GM18511 (cell line): Measurements from ENCODE around the gene AKAP7.
"Not testable (repeated sequence)": the region's sequence is repeated elsewhere in the genome, so short reads cannot be mapped to it uniquely, and the experiment has no call there.

Source experiments
- ATAC-seq: cut with Tn5 transposase; IDR thresholded peaks from one replicate; pipeline ENCODE4 v1.9.1; 2021; ENCODE audit warnings: mild to moderate bottlenecking, moderate library complexity; ENCODE audit not compliant: unreplicated experiment

AKAP7 gene

DNA sequence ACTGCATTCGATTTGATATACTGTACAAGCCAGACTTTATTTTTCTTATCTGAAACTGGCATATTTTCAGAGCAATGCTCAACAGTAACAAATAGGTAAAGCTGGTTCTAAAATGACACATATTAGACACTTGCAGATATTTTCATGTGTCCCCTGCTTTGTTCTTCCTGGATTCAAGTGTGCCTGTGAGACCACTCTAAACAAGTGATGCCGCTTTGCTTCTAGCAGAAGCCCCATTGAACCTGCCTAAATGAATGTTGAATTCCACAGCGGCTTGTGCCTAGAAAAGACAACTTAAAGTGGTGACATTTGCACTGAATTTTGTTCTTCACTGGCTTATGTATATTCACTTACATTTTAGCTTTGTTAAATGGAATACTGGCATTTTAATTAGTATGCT, 115.7 kb downstream of the AKAP7 start:
- ATAC-seq, result no peak

DNA sequence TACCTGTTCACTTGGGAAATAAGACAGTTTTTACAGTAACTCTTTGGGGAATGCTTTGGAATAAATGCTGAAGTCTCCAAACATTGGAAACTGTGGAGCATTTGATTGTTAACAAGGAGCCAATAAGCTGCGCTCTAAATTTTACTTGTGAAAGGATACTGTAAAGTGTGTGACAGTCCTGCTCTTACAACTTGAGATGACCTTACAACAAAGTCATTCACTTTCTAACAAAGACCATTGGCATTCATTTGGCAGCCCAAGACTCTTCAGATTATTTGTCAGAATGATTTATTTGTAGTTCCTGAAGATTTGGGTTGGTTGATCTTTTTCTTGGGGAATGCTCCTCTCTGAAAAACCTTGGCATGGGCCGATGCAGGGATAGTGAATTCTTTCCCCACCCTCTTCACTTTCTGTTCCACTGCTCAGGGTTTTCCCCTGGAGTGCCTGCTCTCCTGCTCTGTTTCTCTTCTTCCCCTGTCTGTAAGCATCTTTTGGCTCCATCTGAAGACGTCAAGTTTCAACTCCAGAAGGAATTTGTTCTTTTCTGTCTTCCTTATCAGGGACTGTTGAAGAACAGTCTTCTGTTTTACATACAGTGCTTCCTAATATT, 116.4 kb downstream of the AKAP7 start:
- no peak for ATAC-seq

- ATAC-seq, result no peak
Measured at GRCh38 chr6:131255434-131255833, 120.2 kb downstream of the AKAP7 start.

DNA sequence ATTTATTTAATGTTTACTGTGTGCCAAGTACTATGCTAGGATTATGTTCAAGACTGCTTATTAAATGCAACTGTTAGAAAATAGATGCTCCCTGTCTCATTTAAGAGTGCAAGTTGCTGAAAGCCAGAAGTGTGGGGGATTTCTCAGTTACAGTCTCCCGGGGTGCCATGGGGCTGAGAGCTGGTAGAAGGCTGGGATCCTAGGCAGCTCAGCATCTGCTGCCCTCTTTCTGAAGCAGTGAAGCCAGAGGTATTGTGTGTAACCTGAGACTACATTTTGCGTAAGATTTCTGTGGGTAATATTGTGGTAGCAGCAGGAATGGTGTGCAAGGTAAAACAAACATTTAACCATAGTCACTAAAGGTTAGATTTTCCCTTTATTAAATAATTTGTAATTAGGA, 120.6 kb downstream of the AKAP7 start:
- ATAC-seq, result no peak

- no peak for ATAC-seq
Measured at GRCh38 chr6:131257104-131257503, 121.8 kb downstream of the AKAP7 start.

DNA sequence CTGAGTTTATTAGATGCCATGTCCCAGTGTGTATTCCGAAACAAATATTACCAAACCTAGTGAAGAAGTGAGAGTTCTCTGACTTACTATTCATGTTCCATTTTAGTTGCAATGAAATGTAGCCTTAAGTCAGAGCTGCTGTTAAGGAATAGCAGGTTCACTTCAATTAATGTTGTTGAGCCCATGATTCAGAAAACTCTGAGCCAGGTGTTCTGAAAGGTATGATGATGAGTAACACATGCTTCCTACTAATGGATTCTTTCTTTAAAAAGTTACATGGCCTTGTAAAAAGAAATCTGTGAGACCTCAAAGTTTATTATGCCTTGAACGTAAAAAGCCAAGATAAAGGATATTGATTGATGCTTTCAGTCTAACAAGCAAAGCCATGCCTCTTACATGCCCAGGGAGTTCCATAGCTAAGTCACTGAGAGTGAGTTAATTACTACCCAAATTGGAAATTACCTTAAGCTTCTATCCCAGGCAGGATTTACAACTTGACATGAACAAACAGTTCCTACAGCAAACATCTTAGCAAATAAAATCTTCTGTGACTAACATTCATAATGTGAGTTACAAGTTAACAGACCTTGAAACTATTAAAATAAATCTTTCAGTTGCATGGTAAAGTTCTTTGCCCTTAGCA, 122.9 kb downstream of the AKAP7 start:
- no peak for ATAC-seq

DNA sequence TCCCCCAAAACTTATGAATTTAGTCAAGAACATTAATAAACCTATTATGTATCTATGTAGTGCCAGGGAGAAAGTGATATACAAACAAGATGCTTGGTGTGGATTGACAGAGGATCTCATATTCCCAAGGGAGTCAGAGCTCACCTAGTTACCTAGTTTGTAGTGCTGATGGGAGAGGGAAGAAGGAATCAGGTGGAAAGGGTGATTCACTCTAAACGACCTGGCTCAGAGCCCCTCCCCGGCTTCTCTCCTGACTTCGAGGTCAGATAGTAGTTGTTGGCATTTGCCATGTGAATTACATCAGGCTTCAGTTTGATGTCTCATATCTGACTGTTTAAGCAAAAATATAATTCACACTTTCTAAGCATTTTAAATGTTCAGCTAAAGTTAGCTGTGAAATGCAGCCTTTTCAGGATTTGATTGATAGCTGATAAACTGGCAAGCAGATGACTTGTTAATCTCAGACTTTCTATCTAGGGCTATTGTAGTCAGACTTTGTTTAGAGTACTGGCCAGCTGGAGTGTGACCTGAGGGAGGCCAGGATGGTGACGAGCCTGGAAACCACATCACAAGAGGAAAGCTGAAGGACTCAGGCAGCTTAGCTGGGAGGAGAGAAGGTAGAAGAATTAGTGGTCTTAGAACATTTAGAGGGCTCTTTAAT, 123.7 kb downstream of the AKAP7 start:
- no peak for ATAC-seq

GRCh38 chr6:131260960-131261359, 125.7 kb downstream of the AKAP7 start:
- not testable (repeated sequence) for ATAC-seq

GRCh38 chr6:131262060-131262459, 126.8 kb downstream of the AKAP7 start:
- no peak for ATAC-seq

DNA sequence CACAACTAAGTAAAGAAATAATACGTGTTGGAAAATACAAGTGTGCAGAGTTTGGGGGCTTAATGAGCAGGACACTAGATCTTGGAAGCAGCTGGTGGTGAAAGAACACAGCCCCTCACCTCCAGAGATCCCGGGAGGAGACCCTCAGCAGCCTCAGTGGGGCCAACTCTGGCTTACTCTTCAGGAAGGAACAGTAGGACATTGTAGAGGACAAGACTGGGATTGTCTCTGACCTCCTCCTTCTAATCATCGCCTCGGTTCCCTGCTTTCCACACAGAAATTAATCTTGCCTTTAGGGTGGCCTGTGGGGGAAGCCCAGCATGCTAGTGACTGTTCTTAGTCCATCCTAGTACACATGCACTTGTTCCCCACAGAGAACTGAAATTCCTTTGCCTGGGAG, 130.7 kb downstream of the AKAP7 start:
- ATAC-seq, result no peak

DNA sequence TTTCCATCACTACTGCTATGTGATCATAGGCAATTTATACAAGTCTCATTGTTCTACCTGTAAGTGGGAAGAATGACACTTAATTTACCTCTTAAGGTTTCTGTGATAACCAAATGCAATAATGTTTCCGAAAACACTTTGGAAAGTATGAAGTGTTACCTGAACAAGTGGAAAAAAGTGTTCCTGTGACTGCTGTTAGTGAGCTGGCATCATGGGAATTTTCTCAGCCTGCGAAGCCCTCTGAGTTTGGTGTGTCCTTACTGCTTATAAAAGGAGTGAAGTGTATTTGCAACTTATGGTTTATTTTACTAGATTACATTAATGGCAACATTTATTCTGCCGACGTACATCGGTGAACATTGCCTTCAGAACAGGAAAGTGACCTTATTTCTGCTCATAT, 133.0 kb downstream of the AKAP7 start:
- ATAC-seq, result no peak

DNA sequence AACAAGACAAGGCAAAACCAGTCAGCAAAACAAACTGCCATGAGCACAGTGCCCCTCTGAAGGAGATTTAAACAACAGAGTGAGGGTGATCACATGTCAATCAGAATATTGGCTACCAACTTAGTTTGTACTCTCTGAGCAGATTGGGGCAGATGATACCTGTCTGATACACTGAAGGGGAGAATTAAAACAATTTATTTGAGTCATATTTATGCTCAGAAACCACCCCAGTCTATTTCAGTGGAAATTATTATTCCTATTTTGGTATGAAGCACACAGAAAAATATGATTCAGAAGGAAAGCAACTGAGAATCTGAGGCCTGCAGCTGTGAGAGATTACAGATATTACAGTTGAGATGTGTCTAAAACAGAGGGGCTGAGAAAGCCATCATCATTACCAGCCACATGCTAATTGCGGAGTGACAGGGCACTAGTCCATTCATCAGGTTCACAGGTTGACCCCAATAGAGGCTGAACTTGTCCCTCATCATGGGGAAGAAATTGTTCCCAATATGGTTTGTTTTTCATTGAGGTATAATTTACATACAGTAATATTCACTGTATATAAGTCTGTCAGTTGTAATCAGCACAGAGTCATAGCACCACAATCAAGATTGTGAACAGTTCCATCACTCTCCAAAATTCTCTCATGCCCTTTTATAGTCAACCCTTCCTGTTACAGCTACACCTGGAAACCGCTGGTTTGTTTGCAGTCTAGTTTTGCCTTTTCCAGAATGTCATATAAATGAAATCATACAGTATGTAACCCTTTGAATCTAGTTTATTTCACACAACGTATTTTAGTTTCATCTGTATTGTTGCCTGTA, 134.5 kb downstream of the AKAP7 start:
- no peak for ATAC-seq

DNA sequence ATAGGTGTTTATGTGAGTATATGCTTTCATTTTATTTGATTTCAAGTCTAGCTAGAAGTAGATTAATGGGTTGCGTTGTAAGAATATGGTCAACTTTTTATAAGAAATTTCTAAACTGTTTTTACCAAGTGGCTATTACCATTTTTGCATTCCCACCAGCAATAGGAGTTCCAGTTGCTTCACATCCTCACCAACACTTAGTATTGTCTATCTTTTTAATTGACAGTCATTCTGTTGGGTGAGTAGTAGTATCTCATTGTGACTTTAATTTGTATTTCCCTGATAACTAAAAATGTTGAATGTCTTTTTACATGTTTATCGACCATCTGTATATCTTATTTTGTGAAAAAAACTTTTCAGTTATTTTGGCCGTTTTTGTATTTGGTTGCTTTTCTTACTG, 135.3 kb downstream of the AKAP7 start:
- no peak for ATAC-seq

- no peak for ATAC-seq
Measured at GRCh38 chr6:131275273-131275672, 140.0 kb downstream of the AKAP7 start.

- ATAC-seq, result no peak
Measured at GRCh38 chr6:131277591-131277990, 142.3 kb downstream of the AKAP7 start.

- peak; percentile 88 for ATAC-seq
Measured at GRCh38 chr6:131281471-131282270, 146.4 kb downstream of the AKAP7 start.

GRCh38 chr6:131282365-131282764, 147.1 kb downstream of the AKAP7 start:
- no peak for ATAC-seq

DNA sequence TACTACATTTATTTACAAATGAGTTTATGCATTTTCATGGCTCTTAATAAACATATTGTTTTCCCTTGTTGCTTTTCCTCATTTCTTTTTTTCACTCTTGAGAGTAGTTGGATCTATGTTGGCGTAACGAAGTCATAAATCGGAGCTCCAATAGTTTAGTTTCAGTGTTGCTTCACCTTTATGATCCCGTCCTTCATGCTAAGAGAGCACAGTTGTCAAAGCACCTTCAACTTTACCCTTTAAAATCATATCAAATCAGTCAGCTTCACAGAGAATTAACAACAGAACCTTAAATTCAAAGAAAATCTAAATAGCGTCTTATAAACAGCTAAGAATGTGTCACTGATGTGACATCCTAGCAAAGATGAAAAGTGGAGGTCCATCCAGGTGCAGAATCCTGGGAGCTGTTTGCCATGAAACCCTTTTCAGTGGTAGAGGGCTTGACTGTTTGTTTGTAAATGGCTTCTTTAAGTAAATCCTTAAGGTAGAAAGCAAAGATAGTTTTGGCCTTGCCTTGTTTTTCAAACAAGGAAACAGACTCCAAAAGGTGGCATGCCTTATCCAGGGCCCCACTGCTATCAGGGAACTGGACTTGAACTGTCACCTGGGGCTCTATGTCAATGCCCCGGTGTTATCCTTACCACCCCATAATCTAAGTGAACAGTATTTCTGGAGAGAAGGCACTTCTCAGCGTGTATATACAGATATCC, 148.4 kb downstream of the AKAP7 start:
- no peak for ATAC-seq

GRCh38 chr6:131285548-131285947, 150.3 kb downstream of the AKAP7 start:
- ATAC-seq, result no peak

GRCh38 chr6:131286469-131287040, 151.3 kb downstream of the AKAP7 start:
- ATAC-seq, result no peak
